Endothelial cell (in vitro differentiated cells): ENCODE results near the gene SYNPO. TPM values are rescaled to one million over a fixed set of nuclear protein-coding genes. Genes with fewer than 3 reads are reported as not detected.

ENCODE experiments used
- DNase-seq: peaks from one replicate; pipeline ENCODE4 v3.0.0; 2021; ENCODE audit warnings: low spot score
- H3K27ac Mint-ChIP-seq: one replicate; pipeline ENCODE4 v1.8.0; 2021; ENCODE audit warnings: mixed read lengths, inconsistent platforms; ENCODE audit not compliant: unreplicated experiment
- H3K27me3 Mint-ChIP-seq: one replicate; pipeline ENCODE4 v1.8.0; 2021; ENCODE audit warnings: mild to moderate bottlenecking, moderate library complexity, mixed read lengths, inconsistent platforms; ENCODE audit not compliant: unreplicated experiment
- H3K36me3 Mint-ChIP-seq: one replicate; pipeline ENCODE4 v1.8.0; 2021; ENCODE audit warnings: mild to moderate bottlenecking, low read depth, mixed read lengths, inconsistent platforms; ENCODE audit not compliant: unreplicated experiment
- H3K4me1 Mint-ChIP-seq: one replicate; pipeline ENCODE4 v1.8.0; 2021; ENCODE audit warnings: mild to moderate bottlenecking, mixed read lengths, inconsistent platforms; ENCODE audit not compliant: unreplicated experiment
- H3K4me3 Mint-ChIP-seq: one replicate; pipeline ENCODE4 v1.8.0; 2021; ENCODE audit warnings: mild to moderate bottlenecking, mixed read lengths, inconsistent platforms; ENCODE audit not compliant: unreplicated experiment
- H3K9me3 Mint-ChIP-seq: one replicate; pipeline ENCODE4 v1.8.0; 2021; ENCODE audit warnings: mixed read lengths, inconsistent platforms; ENCODE audit not compliant: unreplicated experiment
- total RNA-seq: library from RNA; stranded (reverse); fragmentation: NEBNext Ultra II Directional; extraction: Animal tissue kit (Norgen Biotek cat#: 25700); gene quantifications from one replicate; pipeline ENCODE4 v1.2.1, GENCODE V29; 2021; ENCODE audit not compliant: unreplicated experiment
- TF ChIP-seq, protein P1 (sequence below): fragments of 200-600 bp; sonication (generic); IDR thresholded peaks from one replicate; pipeline ENCODE4 v1.5.0; 2021; ENCODE audit warnings: antibody characterized with exemption; ENCODE audit not compliant: unreplicated experiment

SYNPO gene
- total RNA-seq, 1 donor from 2014 or later, result 94.3 TPM

DNA sequence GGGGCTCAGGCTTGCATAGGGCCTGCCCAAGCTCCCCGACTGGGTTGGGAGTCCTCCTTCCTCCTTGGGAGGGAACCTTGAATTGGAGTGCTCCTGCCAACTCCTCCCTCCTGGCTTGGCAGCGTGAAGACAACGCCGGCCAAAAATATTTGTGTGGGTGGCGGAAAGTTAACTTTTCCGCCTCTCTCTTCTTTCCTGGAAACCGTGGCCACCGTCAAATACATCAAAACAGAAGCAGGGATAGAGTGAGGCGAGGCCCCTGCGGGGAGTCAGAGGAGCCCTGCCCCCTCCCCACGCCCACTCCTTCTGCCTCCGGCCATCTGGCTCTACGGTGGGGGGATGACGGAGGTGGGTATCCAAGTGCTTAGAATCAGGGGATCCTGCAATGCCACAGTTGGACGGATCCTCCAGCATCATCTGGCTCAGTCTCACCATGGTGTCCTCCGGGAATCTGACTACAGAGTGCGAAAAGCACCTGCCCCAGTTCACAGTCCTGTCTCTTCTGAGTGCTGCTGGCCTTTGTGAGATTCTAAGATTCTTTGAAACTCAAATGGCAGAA is 25.2 kb upstream of the SYNPO start:
- H3K9me3 Mint-ChIP-seq, result no peaks in the 10 kb centered on the region
- no peak overlapping the region for H3K4me3 Mint-ChIP-seq
- H3K27me3 Mint-ChIP-seq, result peaks cover 5% of the 10 kb centered on the region
- no peak overlapping the region for H3K27ac Mint-ChIP-seq
- no peak for DNase-seq
- TF ChIP-seq, protein P1, sequence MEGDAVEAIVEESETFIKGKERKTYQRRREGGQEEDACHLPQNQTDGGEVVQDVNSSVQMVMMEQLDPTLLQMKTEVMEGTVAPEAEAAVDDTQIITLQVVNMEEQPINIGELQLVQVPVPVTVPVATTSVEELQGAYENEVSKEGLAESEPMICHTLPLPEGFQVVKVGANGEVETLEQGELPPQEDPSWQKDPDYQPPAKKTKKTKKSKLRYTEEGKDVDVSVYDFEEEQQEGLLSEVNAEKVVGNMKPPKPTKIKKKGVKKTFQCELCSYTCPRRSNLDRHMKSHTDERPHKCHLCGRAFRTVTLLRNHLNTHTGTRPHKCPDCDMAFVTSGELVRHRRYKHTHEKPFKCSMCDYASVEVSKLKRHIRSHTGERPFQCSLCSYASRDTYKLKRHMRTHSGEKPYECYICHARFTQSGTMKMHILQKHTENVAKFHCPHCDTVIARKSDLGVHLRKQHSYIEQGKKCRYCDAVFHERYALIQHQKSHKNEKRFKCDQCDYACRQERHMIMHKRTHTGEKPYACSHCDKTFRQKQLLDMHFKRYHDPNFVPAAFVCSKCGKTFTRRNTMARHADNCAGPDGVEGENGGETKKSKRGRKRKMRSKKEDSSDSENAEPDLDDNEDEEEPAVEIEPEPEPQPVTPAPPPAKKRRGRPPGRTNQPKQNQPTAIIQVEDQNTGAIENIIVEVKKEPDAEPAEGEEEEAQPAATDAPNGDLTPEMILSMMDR, result no peak
- peaks cover 4% of the 10 kb centered on the region for H3K36me3 Mint-ChIP-seq
- peaks cover 16% of the 10 kb centered on the region for H3K4me1 Mint-ChIP-seq

DNA sequence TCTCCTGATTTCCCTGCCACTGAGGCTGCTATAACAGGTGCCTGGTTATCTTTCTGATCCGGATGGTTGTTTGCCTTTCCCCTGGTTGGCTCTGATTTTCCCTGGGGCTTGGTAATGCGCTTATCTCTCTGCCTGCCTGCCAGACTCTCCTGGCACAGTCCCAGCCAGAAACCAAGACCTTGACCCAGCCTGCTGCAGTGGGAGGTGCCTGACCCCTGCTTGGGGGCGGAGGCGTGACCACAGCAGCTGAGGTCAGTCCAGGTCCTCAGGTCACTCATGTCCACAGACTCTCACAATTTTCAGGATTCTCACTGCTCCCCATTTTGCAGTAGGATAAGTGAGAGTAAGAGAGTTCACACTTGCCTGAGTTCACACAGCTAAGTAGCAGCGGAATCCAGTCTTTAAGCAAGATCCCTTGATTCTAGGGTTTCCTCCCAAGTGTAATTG is 24.4 kb upstream of the SYNPO start:
- Mint-ChIP-seq H3K36me3 (peaks cover 4% of the 10 kb centered on the region), H3K27me3 (peaks cover 5% of the 10 kb centered on the region), H3K4me3 (no peak overlapping the region), H3K9me3 (no peaks in the 10 kb centered on the region), H3K4me1 (peaks cover 19% of the 10 kb centered on the region), H3K27ac (no peak overlapping the region)
- no peak for DNase-seq
- TF ChIP-seq, protein P1, result no peak

DNA sequence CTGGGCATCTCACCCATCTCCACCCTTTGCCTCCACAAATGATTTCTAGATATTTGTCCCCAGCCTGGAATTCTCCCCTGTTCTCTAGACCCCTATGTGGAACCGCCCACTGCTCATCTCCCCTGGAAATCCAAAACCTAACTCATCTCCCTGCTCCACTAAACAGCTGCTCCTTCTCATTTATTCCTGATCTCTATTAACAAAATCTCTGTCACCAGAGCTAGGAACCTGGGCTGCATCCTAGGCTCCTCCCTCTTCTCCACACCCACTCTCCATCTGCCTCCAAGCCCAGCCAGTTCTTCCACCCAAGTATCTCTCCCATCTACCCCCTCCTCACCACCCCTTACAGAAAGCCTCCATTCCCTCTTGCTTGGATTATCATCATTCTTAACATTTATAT is 24.0 kb upstream of the SYNPO start:
- peaks cover 5% of the 10 kb centered on the region for H3K27me3 Mint-ChIP-seq
- TF ChIP-seq, protein P1, result no peak
- DNase-seq, result no peak
- H3K4me1 Mint-ChIP-seq, result peaks cover 19% of the 10 kb centered on the region
- no peak overlapping the region for H3K27ac Mint-ChIP-seq
- no peak overlapping the region for H3K4me3 Mint-ChIP-seq
- H3K9me3 Mint-ChIP-seq, result no peaks in the 10 kb centered on the region
- H3K36me3 Mint-ChIP-seq, result peaks cover 4% of the 10 kb centered on the region

DNA sequence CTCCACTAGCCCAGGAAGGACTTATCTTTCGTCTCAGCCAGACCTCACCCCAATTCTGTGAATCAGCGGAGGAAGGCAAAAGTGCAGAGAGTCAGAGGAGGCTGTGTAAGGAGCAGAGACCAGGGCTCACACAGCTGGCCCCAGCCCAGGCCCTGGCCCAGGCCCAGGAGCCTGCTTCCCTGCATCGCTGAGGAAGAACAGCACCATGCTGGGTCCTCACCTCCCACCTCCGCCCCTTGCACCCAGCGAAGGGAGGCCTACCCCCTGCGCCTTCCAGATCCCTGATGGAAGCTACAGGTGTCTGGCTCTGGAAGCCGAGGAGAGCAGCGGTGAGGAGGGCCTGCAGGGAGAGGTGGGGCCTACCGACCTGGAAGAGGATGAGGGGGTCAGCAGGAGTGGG is 22.3 kb upstream of the SYNPO start:
- Mint-ChIP-seq H3K27me3 (peaks cover 5% of the 10 kb centered on the region), H3K4me3 (no peak overlapping the region), H3K36me3 (no peaks in the 10 kb centered on the region), H3K9me3 (no peaks in the 10 kb centered on the region), H3K27ac (no peak overlapping the region), H3K4me1 (peaks cover 23% of the 10 kb centered on the region)
- TF ChIP-seq, protein P1, result no peak
- DNase-seq, result no peak

DNA sequence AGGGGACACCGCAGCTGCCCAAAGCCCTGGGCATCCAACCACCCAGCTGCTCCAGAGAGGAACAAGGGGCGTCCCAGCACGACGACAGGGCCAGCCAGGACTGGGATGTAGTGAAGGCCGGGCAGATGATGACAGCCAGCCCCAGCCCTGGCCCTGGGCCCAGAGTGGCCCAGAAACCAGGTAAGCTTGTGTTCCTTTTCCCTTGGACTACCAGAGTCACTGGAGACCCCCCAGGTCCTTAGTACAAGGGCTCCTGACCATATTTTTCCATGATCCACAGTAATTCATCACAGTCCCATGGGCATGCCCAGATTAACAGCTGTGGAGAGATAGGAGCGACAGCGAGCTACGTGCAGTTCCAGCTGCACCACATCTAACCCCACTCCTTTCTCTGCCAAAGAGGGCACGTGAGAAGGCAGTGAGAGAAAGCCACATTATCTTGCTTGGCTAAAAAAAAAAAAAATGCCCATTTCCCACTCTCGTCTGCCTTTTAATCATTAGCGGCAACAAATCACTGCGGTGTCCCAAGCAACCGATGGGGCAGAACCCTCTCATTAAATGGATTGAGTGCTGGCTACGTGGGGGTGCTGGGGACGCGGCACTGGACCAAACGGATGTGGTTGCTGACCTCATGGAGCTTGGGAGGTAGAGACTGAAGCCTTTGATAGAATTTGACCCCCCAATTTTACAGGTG is 21.7 kb upstream of the SYNPO start:
- H3K4me3 Mint-ChIP-seq, result no peak overlapping the region
- H3K27me3 Mint-ChIP-seq, result peaks cover 5% of the 10 kb centered on the region
- DNase-seq, result no peak
- H3K36me3 Mint-ChIP-seq, result no peaks in the 10 kb centered on the region
- no peak overlapping the region for H3K27ac Mint-ChIP-seq
- H3K4me1 Mint-ChIP-seq, result peaks cover 24% of the 10 kb centered on the region
- no peaks in the 10 kb centered on the region for H3K9me3 Mint-ChIP-seq
- TF ChIP-seq, protein P1, result no peak
